Stimulated activated CD4-positive, alpha-beta T cell treated with anti-CD3 and anti-CD28 coated beads, Interleukin-2, amount 100 ng/mL, for 24 hours (primary cell): ENCODE results near the gene SOBP.
"Not testable (repeated sequence)": the region's sequence is repeated elsewhere in the genome, so short reads cannot be mapped to it uniquely, and the experiment has no call there.

Experiments used
- DNase-seq, 2 donors: peaks; one replicate each; pipeline ENCODE4 v3.0.0-alpha.2; 2020

SOBP gene

DNA sequence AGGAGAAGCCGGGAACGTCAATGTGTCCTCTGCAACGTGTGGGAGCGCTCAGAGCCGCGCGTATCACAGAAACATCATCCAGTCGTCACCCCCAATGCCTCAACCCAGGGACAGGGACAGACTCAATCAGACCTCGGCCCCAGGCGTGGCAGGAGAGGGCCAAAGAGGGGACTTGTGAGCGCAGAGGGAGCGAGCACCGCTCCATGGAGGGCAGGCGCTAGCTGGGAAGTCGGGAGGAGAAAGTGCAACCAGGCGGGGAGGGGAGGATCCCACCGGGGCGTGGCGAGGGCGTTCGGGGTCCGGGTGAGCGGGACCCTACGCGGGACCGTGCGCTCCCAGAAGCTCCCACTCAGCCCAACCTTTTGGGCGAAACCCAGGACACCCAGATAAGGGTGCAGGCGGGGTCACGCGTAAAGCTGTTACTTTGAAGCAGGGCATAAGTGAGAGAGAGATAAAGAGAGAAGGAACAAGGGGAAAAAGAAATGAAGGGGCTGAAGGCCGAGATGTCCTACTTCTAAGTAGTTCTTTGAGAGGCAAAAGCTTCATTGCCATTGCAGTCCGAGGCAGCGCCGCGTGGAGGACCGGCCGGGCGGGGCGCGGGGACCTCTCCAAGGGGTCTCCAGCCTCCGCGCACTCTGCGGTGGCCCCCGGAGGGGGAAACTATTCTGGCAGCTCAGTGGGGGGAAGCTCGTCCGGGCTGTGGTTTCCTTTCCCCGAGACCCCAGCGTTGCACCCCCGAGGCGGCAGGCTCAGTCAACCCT lies 862 bp upstream of the SOBP start:
- peak; percentile 29 to 34 for DNase-seq

DNA sequence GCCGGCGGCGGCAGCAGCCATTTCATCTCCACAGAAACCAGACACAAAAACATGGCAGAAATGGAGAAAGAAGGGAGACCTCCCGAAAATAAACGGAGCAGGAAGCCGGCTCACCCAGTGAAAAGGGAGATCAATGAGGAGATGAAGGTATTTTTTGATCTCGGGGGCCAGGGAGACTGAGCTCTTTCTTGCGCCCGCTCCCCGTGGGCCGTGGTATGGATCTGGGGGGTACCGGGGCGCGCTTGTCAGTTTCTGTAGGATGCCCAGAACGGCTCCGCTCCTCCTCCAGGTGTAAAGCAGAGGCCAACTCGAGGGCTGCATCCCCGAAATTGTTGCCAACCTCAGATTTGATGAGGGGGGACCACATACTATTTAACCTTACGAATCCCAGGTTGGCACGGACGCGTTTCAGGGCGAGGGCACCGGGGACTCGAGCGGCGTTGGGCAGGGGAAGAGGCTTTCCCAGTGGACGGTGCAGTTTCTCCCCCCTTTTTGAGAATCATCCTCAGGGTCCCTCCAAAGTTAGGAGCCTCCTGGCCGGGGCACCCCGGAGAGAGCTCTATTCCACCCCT lies 735 bp downstream of the SOBP start:
- DNase-seq = peak in 1 of 2 donors; percentile 17

DNA sequence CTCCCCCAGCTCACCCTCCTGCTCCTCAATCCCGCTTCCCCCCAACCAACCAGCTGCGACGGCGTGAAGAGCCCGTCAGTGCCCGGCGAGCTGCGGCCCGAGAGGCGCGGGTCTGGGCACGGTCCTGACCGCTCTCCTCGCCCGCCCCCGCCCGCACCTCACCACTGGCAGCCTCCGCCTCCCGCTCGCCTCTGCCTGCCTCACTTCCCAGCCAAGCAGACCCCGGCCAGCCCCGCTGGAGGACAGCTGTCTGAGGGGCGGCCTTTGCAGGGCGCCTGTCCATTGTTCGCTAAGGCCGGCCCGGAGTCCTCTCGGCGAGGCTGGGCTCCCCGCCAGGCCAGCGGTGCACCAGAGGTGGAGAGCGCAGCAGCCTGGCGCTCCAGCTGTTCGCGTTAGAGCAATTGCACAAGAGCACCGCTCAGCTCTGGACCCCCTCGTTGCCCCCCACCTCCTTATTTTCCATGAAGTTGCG lies 1.3 kb downstream of the SOBP start:
- DNase-seq = peak in 1 of 2 donors; percentile 12

DNA sequence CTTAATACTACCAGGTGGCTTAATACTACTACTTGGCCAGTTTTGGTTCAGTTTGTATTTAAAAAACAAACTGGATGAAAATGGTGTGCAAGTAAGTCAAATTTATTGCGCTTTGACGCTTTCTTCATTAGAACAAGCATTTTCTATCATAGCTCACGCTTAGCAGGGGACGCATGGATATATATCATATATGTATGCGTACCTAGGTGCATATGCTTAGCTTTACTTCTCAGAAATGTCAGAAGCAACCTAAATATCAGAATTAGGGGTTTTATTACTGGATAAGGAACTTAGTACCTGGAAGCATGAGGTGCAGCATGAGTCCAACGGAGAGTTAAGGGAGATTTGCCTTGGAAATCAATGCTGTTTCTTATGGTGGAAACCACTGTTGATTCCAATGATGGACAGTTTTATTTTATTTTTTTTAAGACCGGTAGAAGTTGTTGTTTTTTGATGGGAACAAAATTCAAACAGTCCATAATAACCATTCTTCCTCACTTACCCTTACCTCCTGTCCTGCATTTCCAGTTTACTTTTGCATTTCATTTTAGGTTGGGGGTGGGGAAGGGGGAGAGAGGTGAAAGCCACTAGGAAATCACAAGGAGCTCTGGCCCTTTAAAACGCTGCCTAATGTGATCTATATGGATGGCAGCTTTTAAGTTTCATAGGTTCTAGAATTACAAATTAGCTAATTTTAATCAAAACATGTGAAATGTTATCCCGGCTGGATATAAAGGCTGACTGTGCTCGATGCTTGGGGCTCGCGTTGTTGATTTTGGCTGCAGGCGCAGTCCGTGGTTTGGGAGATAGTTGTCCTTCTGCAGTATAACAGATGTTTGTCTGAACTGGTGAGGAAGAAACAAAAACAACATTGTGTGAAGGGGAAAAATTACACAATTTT lies 2.1 kb downstream of the SOBP start:
- no peak for DNase-seq

DNA sequence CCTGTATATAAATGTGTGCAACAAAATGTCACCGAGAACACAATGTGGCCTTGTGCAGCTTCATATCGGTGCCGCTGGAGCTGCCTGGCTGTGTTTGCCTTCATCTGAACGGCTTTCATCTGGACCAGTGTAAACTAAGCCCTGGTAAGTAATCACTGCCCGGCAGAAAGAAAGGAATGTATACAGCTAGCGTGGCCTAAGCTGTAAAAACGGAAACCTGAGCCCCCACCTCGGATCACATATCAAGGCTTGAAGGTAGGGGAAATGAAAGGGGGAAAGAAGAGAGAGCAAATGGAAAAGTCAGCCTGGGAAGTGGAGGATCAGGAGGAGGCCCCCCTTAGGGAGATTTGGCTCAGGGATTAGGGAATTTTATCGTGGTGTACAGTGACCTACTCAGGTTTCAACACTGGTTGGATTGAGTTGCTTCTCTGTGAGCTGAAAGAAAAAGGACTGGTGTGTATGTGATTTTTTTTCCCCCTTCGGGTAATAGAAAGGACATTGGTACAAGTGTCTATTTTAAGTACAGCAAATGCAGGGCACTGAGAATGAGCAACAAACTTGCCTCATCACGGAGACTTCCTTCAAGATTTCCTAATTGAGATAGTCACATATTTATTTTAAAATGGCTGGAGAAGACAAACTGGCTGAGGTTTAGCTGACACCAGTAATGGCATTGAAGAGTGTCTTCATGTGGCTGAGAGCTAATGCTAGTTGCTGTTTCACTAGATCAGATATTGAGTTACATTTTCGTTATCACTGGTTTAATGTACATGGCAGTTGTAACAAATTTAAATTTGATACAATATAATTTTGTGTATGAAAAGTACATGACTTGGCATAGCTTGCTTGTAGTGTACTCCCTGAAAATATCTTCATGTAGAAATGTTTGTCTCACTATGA lies 3.5 kb downstream of the SOBP start:
- no peak for DNase-seq

DNA sequence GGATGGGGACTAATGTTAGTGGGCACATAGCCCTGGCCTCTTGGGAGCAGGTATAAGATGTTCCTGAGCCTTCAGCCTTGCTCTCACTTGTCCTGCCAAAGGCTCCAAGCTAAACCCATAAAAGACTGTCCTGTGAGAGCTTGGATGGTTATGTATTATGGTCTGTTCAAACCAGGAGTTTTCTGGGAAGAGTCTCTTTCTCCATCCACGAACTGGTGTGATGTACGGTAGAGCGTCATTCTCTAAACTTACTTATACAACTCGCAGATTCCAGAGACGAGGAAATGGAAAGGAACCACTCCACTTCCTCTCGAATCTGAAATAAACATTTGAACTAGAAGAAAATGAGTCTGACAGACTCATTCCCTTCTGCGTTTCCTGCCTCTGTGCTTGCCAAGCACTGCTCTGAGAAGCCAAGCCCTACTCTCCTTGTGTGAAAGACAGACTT lies 5.3 kb downstream of the SOBP start:
- no peak for DNase-seq

DNA sequence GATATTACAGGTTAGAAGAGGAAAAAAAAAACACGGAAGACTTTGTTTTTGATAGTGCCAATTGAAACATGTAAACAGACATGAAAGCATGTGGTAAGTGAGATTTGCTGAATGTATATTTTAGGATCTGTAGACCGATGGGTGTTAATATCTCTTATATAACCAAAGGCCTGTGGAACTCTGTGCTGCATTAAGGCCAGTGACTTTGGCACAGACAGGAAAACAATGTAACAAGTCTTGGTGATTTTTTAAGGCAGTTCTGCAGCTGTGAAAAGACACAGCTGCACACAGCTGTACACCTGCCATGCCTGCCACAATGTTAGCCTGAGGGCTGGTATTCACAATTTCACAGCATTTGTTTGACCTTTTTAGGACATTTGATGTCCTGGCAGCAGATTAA lies 6.1 kb downstream of the SOBP start:
- DNase-seq = no peak

DNA sequence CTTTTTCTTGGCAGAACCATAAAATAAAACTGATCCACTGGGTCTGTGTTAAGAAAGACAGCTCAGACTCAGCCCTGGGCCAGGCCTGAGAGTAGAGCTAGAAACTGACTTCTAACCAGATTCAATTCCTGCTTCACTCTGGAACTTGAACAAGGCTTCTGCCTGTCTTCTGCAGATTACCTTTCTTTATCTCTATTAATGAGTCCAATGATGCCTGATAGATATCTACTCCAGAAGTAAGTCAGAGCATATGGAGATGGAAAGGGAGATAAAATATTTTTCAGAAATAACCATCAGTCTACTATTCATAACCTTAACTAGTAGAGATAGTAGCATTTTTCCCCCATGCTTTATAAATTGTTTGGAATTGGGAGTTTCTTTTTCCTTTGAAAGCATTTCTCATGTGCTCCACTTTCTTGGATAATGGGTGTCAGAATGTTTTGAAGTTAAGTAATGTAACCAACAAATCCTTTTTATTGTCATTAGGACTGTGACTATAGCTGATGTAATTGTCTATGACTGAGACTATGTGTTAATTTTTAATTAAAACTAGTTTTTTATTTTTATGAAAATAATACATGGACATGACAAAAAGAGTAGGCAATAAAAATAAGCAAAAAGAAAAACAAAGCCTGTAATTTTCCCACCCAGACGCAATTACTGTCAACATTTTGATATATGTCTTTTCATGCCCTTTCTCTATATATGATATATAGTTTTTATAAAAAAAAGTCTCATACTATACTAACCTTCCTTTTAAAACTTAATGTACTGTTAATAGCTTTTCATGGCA lies 7.2 kb downstream of the SOBP start:
- DNase-seq = no peak

DNA sequence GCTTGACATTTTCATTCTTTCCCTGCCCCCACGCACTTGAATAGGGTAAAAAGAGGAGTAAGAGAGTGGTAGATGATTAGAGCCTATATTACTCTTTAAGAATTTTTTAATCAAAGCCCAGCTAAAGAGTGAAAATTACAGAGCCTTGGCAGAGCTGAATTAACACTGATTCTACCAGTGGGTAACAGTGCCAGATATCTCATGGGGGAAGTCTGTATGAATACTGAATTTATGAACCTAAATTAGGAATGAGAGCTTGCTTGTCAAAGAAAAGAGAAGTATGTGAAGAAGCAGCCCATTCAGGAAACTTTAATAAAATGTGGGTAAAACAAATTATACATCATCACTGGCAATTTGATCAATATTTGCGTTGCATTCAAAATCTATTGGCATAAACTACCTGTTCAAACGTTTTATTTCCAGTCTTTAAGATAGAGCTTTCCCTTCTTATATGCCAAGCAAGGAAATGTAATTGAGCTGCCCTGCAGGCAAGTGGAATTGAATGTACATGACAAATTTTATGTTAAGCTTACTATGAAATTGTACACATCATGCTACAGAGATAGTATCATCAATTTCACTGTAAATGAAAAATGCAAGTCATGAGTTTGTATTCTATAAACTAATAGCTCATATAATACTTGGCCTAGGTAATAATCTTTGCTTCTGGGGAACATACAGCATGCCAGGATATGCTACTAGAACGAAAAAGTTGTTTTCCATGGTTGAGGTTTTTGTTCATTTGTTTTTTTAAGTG lies 14.5 kb downstream of the SOBP start:
- no peak for DNase-seq

DNA sequence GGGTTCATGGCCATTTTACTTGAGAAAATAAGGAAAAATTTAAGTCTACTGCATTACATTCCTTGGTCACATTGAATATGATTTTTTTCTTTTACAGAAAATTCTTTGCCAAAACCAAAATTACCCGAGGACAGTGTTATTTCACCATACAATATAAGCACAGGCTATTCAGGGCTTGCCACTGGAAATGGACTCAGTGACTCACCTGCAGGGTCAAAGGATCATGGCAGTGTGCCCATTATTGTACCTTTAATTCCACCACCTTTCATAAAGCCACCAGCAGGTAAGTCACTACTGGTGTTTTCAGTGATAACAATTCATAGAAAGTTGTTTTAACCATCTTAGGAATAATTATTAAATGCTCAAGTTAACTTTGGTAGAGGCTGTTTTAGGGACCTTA lies 16.2 kb downstream of the SOBP start:
- DNase-seq = no peak

DNA sequence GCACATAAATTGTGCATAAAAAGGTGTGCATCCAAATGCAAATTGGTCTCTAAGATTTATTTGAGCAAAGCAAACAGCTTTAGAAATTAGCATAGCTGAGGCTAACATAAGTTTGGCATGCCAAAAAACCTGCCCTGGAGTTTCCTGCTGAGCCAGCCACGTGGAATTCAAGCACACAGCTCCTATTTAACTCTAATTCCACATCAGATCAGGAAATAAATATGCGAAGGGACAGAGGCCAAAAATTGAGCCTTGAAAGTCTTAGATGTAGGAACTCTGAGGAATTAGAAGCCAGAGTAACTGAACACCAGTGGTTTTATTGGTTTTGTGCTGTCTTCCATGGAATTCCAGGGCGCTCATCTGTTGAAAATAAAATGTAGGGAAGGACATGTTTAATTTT lies 19.6 kb downstream of the SOBP start:
- no peak for DNase-seq

DNA sequence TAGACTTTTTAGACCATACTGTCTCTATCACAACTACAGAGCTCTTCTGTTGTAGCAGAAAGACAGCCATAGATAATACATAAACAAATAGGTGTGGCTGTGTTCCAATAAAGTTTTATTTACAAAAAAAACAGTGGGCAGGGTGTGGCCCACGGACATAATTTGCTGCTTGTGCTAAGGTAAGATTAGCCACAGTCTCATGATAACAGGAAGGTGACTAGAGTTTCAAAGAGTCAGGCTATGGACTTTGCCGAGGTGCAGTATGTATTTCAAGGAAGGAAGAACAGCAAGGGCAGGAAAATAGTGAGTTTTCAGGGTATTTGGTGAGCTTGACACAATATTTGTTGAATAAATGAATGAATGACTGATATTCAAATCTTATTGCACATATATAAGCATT lies 20.2 kb downstream of the SOBP start:
- DNase-seq = no peak

DNA sequence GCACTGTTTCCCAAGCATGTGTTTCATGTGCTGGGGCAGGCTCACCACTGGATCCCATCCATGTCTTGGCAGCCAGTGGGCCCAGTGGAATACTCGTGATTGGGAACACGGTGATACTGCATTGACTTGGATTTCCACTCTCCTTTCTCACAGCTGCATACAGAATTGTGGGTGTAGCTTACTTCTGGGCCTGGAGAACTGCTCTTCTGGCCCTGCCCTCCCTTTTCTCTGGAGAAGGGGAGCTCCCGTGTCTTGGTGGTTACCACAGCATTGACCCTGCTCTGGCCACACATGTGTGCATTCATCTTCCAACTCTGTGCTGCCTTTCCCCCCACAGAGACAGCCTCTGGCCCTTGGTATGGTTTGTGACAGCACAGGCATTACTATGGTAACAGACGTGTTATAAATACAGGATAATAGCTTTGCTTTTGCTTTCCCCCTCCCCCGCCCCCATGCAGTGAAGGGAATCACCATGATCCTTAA lies 21.6 kb downstream of the SOBP start:
- DNase-seq = no peak

DNA sequence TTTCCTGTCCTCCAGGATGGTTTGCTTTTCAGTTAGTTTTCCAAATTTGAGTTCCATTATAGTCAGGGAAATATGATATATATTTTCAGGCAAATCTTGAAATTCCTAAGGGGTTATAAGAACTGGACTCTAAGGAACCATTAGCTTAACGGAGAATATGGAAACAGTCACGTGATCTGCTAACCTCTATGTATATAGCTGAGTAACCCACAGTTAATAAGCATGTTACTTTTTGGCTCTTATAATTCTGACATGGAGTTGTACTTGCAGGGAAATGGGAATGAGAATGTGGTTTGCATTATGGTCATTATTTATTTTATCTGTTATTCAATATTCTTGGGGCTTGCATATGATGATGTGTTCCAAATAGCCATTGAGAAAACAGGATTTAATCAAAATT lies 23.3 kb downstream of the SOBP start:
- no peak for DNase-seq

DNA sequence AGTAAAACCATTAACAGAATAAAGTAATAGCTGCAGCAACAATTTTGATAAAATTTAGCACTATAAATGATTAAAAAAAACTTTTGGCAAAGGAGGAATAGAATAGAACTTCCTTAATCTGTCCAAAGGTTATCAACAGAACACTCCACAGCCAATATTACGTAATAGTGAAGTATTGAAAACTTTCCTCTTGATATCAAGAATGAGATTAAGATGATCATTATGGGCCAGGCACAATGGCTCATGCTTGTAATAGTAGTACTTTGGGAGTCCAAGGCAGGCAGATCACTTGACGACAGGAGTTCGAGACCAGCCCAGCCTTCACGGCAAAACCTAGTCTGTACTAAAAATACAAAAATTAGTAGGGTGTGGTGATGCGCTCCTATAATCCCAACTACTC lies 26.0 kb downstream of the SOBP start:
- no peak for DNase-seq

DNA sequence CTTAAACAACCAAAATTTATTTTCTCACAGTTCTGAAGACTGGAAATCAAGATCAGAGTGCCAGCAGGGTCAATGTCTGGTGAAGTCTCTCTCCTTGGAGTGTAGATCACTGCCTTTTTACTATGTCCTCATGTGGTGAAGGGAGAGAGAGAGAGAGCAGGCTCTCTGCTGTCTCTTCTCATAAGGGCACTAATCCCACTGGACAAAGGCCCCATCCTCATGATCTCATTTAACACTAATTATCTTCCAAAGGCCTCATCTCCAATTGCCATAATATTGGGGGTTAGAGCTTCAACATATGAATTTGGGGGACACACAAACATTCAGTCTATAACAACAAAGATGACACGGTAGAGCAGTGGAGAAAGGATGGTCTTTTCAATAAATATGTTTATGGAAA lies 27.4 kb downstream of the SOBP start:
- DNase-seq = no peak

DNA sequence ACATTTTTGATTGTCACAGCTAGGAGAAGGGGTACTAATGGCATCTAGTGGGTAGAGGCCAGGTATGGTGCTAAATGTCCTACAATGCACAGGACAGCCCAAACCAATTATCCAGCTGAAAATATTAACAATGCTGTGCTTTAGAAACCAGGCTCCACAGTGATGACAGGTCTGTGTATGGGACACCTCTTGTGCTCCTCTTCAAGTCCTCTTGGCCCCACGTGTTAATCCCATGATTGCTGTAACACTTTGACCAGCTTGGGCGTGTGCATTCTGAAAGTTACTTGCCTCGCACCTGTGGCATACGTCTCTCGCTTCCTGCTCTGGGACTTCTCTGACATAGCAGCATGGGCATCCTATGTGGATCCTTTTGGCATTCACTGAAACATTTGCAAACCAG lies 29.3 kb downstream of the SOBP start:
- DNase-seq = not testable (repeated sequence)

DNA sequence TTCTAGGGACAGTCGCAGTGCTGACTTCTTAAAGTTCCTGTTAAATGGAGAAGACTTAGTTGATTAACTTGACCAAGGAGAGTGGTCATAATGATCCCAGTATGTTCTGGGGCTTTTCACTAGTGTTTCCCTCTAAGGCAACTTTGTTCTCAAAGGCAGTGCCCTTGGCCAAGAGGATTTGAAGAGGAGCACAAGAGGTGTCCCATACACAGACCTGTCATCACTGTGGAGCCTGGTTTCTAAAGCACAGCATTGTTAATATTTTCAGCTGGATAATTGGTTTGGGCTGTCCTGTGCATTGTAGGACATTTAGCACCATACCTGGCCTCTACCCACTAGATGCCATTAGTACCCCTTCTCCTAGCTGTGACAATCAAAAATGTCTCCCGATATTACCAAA lies 30.8 kb downstream of the SOBP start:
- not testable (repeated sequence) for DNase-seq

DNA sequence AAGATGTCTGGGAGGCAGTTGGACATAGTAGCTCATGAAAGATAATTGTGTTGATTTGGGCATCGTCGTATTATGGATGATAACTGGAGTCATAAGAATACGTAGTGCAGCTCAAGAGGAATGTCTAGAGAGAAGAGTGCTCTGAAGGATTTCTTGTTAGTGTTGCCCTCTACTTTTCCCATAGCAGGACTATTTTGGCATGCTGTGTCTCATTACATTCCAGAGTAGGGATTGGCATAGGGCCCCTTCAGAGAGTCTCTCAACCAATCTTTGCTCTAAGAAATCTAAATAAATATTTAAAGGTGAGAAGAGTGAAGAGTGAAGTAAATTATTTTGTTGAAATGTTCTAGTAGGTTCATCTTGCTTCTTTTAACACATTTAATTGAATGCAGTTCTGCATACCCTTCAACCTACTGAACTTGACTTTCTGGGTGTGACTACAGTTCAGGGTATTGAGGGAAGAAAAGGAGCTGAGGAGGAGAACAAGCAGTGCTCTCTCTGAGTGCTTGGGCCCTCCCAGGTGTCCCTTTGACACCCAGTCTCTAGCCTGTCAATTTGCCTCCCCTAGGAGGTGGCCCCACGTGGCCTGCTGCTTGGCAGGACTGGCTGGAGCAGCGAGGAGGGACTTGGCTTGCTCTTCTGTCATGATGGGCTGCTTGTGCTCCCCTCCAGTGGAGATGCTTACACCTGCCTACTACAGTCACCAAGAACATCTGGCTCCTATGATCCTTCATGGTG lies 33.3 kb downstream of the SOBP start:
- no peak for DNase-seq

DNA sequence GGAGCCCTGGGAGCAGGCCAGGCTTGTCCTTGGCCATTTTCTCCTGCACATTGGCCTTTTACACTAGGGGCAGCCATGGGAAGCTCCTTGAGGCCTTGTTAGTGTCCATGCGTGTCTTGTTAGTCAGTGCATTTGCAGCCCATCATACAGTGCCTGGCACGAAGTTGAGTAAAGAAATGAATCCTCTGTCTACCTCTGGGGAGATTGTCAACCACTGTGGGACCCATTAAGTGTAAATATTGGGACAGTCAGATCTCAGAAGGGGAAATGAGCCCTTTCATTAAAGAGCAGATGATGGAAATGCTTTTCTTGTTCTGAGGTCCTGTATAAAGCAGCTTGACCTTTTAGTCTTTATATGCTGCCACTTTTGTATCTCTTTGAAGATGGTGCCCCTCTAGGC lies 33.9 kb downstream of the SOBP start:
- no peak for DNase-seq
